IMR-90 (cell line): ENCODE results near the gene TBC1D9. TPM values are rescaled to one million over a fixed set of nuclear protein-coding genes. Genes with fewer than 3 reads are reported as not detected.

ENCODE experiments used
- ATAC-seq: fragments of 200-7000 bp; cut with Tn5 transposase; 2 replicates; pipeline ENCODE4 v1.9.1; 2020; ENCODE audit warnings: low read depth, mild to moderate bottlenecking, moderate library complexity
- BruUV-seq: library from RNA; stranded (reverse); fragments of 400-500 nt; replicated peaks from 2 replicates; lab custom pipeline; 2021; lab: Mats Ljungman, UMichigan
- CTCF ChIA-PET: fragments of 300-600 bp; formaldehyde crosslinking; extraction: SDS; loops from one replicate; lab custom pipeline; 2021; ENCODE audit warnings: antibody characterized with exemption; lab: Yijun Ruan, JAX
- POLR2A ChIA-PET: fragments of 300-600 bp; sonication (Branson Sonifier 250); formaldehyde crosslinking; loops from one replicate; lab custom pipeline; 2022; ENCODE audit warnings: antibody characterized with exemption; ENCODE audit not compliant: unreplicated experiment; lab: Charles Lee
- DNase-seq: peaks from one replicate; pipeline ENCODE4 v3.0.0; 2013
- H2AFZ ChIP-seq: replicated peaks from 2 replicates; pipeline ENCODE3; 2013; ENCODE audit warnings: low read length, mild to moderate bottlenecking; ENCODE audit not compliant: poor library complexity
- H2AK5ac ChIP-seq: 2 replicates; pipeline ENCODE4 v1.6.1; 2013; ENCODE audit warnings: low read depth, low read length, inconsistent platforms
- H2AK9ac ChIP-seq: replicated peaks from 2 replicates; pipeline ENCODE3; 2013; ENCODE audit warnings: mild to moderate bottlenecking, low read depth, low read length, moderate library complexity; ENCODE audit not compliant: poor library complexity
- H2BK120ac ChIP-seq: 2 replicates; pipeline ENCODE4 v1.6.1; 2013; ENCODE audit warnings: low read depth, low read length, inconsistent platforms
- H2BK15ac ChIP-seq: 3 replicates; pipeline ENCODE4 v1.6.1; 2013; ENCODE audit warnings: low read depth, low read length, inconsistent platforms
- H2BK20ac ChIP-seq: 2 replicates; pipeline ENCODE4 v1.6.1; 2013; ENCODE audit warnings: low read depth, mild to moderate bottlenecking, inconsistent platforms, low read length, moderate library complexity
- H2BK5ac ChIP-seq: 2 replicates; pipeline ENCODE4 v1.6.1; 2013; ENCODE audit warnings: mild to moderate bottlenecking, low read depth, low read length, inconsistent platforms; ENCODE audit not compliant: poor library complexity, severe bottlenecking
- H3K14ac ChIP-seq: replicated peaks from 2 replicates; pipeline ENCODE4 v1.6.1; 2013; ENCODE audit warnings: low read depth, low read length, inconsistent platforms
- H3K18ac ChIP-seq: 2 replicates; pipeline ENCODE4 v1.6.1; 2013; ENCODE audit warnings: low read depth, low read length, control low read depth
- H3K23ac ChIP-seq: 2 replicates; pipeline ENCODE4 v1.6.1; 2013; ENCODE audit warnings: low read depth, low read length, inconsistent platforms
- H3K27ac ChIP-seq: 2 replicates; pipeline ENCODE4 v1.5.1; 2013; ENCODE audit warnings: mild to moderate bottlenecking, control low read depth, low read length; ENCODE audit not compliant: insufficient read depth
- H3K27me3 ChIP-seq: 2 replicates; pipeline ENCODE4 v1.6.1; 2013; ENCODE audit warnings: low read length; ENCODE audit not compliant: control insufficient read depth, insufficient read depth
- H3K36me3 ChIP-seq: 2 replicates; pipeline ENCODE4 v1.6.1; 2013; ENCODE audit warnings: low read length, mixed read lengths; ENCODE audit not compliant: control insufficient read depth, insufficient read depth
- H3K4ac ChIP-seq: 2 replicates; pipeline ENCODE4 v1.6.1; 2013; ENCODE audit warnings: low read depth, low read length, inconsistent platforms
- H3K4me1 ChIP-seq: 2 replicates; pipeline ENCODE4 v1.6.1; 2013; ENCODE audit warnings: low read length, mixed read lengths; ENCODE audit not compliant: control insufficient read depth, insufficient read depth
- H3K4me2 ChIP-seq: 2 replicates; pipeline ENCODE4 v1.6.1; 2013; ENCODE audit warnings: low read depth, mild to moderate bottlenecking, control low read depth, low read length, moderate library complexity
- H3K4me3 ChIP-seq: 2 replicates; pipeline ENCODE4 v1.5.1; 2013; ENCODE audit warnings: low read depth, mild to moderate bottlenecking, control low read depth, low read length, moderate library complexity; ENCODE audit not compliant: insufficient read depth
- H3K56ac ChIP-seq: 2 replicates; pipeline ENCODE4 v1.6.1; 2013; ENCODE audit warnings: low read length, inconsistent platforms; ENCODE audit not compliant: insufficient read depth; ENCODE audit errors: extremely low read depth
- H3K79me1 ChIP-seq, 2 experiments: 2 replicates each; pipeline ENCODE4 v1.6.1; 2013; ENCODE audit warnings: low read length in 2 of 2, inconsistent platforms in 1 of 2, low read depth in 1 of 2
- H3K9ac ChIP-seq: 2 replicates; pipeline ENCODE4 v1.6.1; 2013; ENCODE audit warnings: low read depth, low read length, control low read depth
- H3K9me1 ChIP-seq: 2 replicates; pipeline ENCODE4 v1.6.1; 2013; ENCODE audit warnings: low read length, inconsistent platforms; ENCODE audit not compliant: insufficient read depth
- H3K9me3 ChIP-seq: 2 replicates; pipeline ENCODE4 v1.6.1; 2013; ENCODE audit warnings: low read length; ENCODE audit not compliant: control insufficient read depth, insufficient read depth
- H4K20me1 ChIP-seq: 2 replicates; pipeline ENCODE4 v1.6.1; 2013; ENCODE audit warnings: low read length, inconsistent platforms; ENCODE audit not compliant: insufficient read depth
- H4K5ac ChIP-seq: 2 replicates; pipeline ENCODE4 v1.6.1; 2013; ENCODE audit warnings: mild to moderate bottlenecking, low read depth, low read length, control low read depth
- H4K8ac ChIP-seq, 2 experiments: 2 replicates each; pipeline ENCODE4 v1.6.1; 2013; ENCODE audit warnings: low read depth in 2 of 2, low read length in 2 of 2, control low read depth in 1 of 2, inconsistent platforms in 1 of 2
- H4K91ac ChIP-seq: 2 replicates; pipeline ENCODE4 v1.6.1; 2013; ENCODE audit warnings: low read depth, low read length, inconsistent platforms; ENCODE audit not compliant: insufficient read depth
- BHLHE40 ChIP-seq: fragments of 150-350 bp; IDR thresholded peaks from 2 replicates; pipeline ENCODE4 v1.6.1; 2016; ENCODE audit warnings: mild to moderate bottlenecking, low read depth, low read length
- CEBPB ChIP-seq: IDR thresholded peaks from 2 replicates; pipeline ENCODE4 v1.6.1; 2012; ENCODE audit warnings: low read depth, low read length, improper control_type of control experiment
- CHD1 ChIP-seq: IDR thresholded peaks from 2 replicates; pipeline ENCODE4 v1.6.1; 2012; ENCODE audit warnings: low read depth, low read length, improper control_type of control experiment
- CTCF ChIP-seq: conservative IDR thresholded peaks from 2 replicates; pipeline ENCODE4 v1.5.1; 2012; ENCODE audit warnings: mild to moderate bottlenecking, low read depth, low read length, improper control_type of control experiment
- ELK1 ChIP-seq: fragments of 150-350 bp; IDR thresholded peaks from 2 replicates; pipeline ENCODE4 v1.6.1; 2016; ENCODE audit warnings: low read depth, mild to moderate bottlenecking, low read length, moderate library complexity, borderline replicate concordance
- FOS ChIP-seq: fragments of 150-350 bp; IDR thresholded peaks from 2 replicates; pipeline ENCODE4 v1.6.1; 2016; ENCODE audit warnings: low read depth, low read length
- MAFK ChIP-seq: IDR thresholded peaks from 2 replicates; pipeline ENCODE4 v1.6.1; 2012; ENCODE audit warnings: low read depth, low read length, improper control_type of control experiment
- MAZ ChIP-seq: IDR thresholded peaks from 2 replicates; pipeline ENCODE4 v1.6.1; 2012; ENCODE audit warnings: low read depth, mild to moderate bottlenecking, low read length, improper control_type of control experiment, moderate library complexity, borderline replicate concordance
- NFE2L2 ChIP-seq: fragments of 150-350 bp; IDR thresholded peaks from 2 replicates; pipeline ENCODE4 v1.6.1; 2016; ENCODE audit warnings: low read depth, mild to moderate bottlenecking, low read length
- POLR2A ChIP-seq: IDR thresholded peaks from 2 replicates; pipeline ENCODE4 v1.6.1; 2012; ENCODE audit warnings: mild to moderate bottlenecking, low read depth, low read length
- RFX5 ChIP-seq: IDR thresholded peaks from 2 replicates; pipeline ENCODE4 v1.8.0; 2012; ENCODE audit warnings: low read depth, mild to moderate bottlenecking, low read length, moderate library complexity
- USF2 ChIP-seq: fragments of 150-350 bp; IDR thresholded peaks from 2 replicates; pipeline ENCODE4 v1.6.1; 2017; ENCODE audit warnings: mild to moderate bottlenecking, antibody characterized with exemption, low read length, low read depth
- WGBS, 2 experiments: methylation state at CpG; one replicate each; pipeline versions ENCODE4 v1.1.5 to v1.1.7; 2013; ENCODE audit warnings: missing lambda C conversion rate in 2 of 2; ENCODE audit not compliant: insufficient read length in 1 of 2; ENCODE audit errors: extremely low coverage in 2 of 2; 5-methylcytosine and 5-hydroxymethylcytosine counted together
- dilution Hi-C: fragments of 300-500 bp; cut with HindIII; formaldehyde crosslinking; loops from one replicate; pipeline ENCODE4 v1.14.3; 2018; ENCODE audit warnings: low sequenced_read_pairs; ENCODE audit not compliant: unreplicated experiment
- in situ Hi-C: fragments of 300-500 bp; cut with MboI; formaldehyde crosslinking; loops from 3 replicates; pipeline ENCODE4 v1.14.3; 2019; ENCODE audit warnings: low sequenced_read_pairs, inconsistent platforms, mixed read lengths
- intact Hi-C: fragments of 100-400 bp; cut with micrococcal nuclease; formaldehyde crosslinking; loops from 2 replicates; pipeline ENCODE4 v1.10.0; 2022
- polyA plus RNA-seq, 3 experiments: library from polyadenylated mRNA; depleted of rRNA; stranded (reverse); fragments of >200 nt; gene quantifications; 2 replicates each; pipeline ENCODE4 v1.2.3, GENCODE V29; 2012; ENCODE audit warnings: low replicate concordance in 1 of 3
- total RNA-seq: library from RNA; depleted of rRNA; stranded (reverse); fragments of >200 nt; gene quantifications from 2 replicates; pipeline ENCODE4 v1.2.3, GENCODE V29; 2012

TBC1D9 gene
- total and polyA plus RNA-seq, 2 of the 4 experiments (the other 2 are of a cell fraction), result 11.7 to 15.2 TPM

DNA sequence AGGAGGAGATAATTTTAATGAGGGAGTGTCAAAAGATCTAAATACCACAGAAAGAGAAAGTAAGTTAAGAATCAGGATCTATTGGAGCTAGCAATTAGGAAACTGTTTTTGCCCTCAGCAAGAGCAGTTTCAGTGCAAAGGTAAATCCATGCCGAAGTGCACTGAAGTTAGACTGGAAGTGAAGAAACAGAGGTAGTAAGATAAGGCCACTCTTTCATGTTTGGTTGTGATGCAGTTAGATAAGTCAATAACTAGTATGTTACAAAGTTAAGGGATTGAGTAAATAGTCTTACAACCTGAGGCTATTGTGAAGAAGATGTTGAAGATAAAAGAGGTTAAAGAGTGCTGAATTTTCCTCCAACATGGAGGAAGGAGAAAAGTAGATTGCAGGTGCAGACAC is 140.7 kb downstream of the TBC1D9 start:
- Histone ChIP-seq H4K8ac (no peak overlapping the region), H3K79me1 (no peaks in the 10 kb centered on the region), H3K27ac (no peak overlapping the region), H2AK9ac (no peak overlapping the region), H2AFZ (no peak overlapping the region), H4K20me1 (no peaks in the 10 kb centered on the region), H3K9ac (no peak overlapping the region), H2BK120ac (no peak overlapping the region), H3K27me3 (no peaks in the 10 kb centered on the region), H4K91ac (no peak overlapping the region), H3K36me3 (no peaks in the 10 kb centered on the region), H3K56ac (no peak overlapping the region), H2AK5ac (no peak overlapping the region), H3K18ac (no peak overlapping the region), H2BK20ac (no peak overlapping the region), H2BK5ac (no peak overlapping the region), H3K9me1 (no peaks in the 10 kb centered on the region), H4K5ac (no peak overlapping the region), H2BK15ac (no peak overlapping the region), H3K23ac (no peak overlapping the region), H3K14ac (no peak overlapping the region), H3K9me3 (no peaks in the 10 kb centered on the region), H3K4me1 (no peaks in the 10 kb centered on the region), H3K4ac (no peak overlapping the region), H3K4me2 (no peak overlapping the region), H3K4me3 (no peak overlapping the region)
- ChIA-PET CTCF (interaction anchor here (0.5 kb wide), 1 partner anchor 1854 kb away, joined by 3 read pairs; no protein-coding TSS in a partner anchor), POLR2A (interaction anchor here (0.9 kb wide), 1 partner anchor 141 kb away, joined by 4 read pairs; the partner anchor contains the start of gene TBC1D9)
- no peak for DNase-seq
- no TSS peak for BruUV-seq
- 100% methylated on average over 1 of the region's 1 CpG; no CpG with 5 or more reads in 1 of the 2 experiments for WGBS, 2 experiments
- no peak for ATAC-seq
- TF ChIP-seq NFE2L2 (no peak), MAFK (no peak), FOS (no peak), BHLHE40 (no peak), MAZ (no peak), CHD1 (no peak), CTCF (no peak), CEBPB (no peak), USF2 (no peak), POLR2A (no peak), RFX5 (no peak), ELK1 (no peak)
- dilution Hi-C loops (no loop called here), in situ Hi-C loops (loop anchor here (10.0 to 25.0 kb wide), 2 partner anchors 239 to 603 kb away; no protein-coding TSS in a partner anchor), intact Hi-C loops (loop anchor here (10.0 kb wide), 1 partner anchor 881 kb away; no protein-coding TSS in a partner anchor)
